Superior temporal gyrus (tissue), 1 donor: Measurements from ENCODE around the gene TWIST1.

ENCODE experiments used
- DNase-seq: peaks from one replicate; pipeline ENCODE4 v3.0.0-alpha.2; 2016; ENCODE audit errors: extremely low spot score

The TWIST1 gene

GRCh38 chr7:19117091-19117869 is at the start of gene TWIST1:
TWIST1 (minus strand) TSS chr7:19117636; CDS start chr7:19117321, 315 bp downstream.
- no peak for DNase-seq

GRCh38 chr7:19161671-19162070 is 44.2 kb upstream of the TWIST1 start:
- DNase-seq: no peak

- no peak for DNase-seq
Measured at GRCh38 chr7:19146699-19147098, 29.3 kb upstream of the TWIST1 start.

- DNase-seq: no peak
Measured at GRCh38 chr7:19145434-19146115, 28.1 kb upstream of the TWIST1 start.

- no peak for DNase-seq
Measured at GRCh38 chr7:19144661-19145433, 27.4 kb upstream of the TWIST1 start, which contains the start of gene FERD3L. FERD3L (minus strand) TSS chr7:19145421; CDS start chr7:19145362, 59 bp downstream.

- no peak for DNase-seq
Measured at GRCh38 chr7:19143881-19144574, 26.6 kb upstream of the TWIST1 start.

- no peak for DNase-seq
Measured at GRCh38 chr7:19139706-19140327, 22.4 kb upstream of the TWIST1 start.

- DNase-seq: no peak
Measured at GRCh38 chr7:19133886-19134285, 16.4 kb upstream of the TWIST1 start.

GRCh38 chr7:19133390-19133789 is 16.0 kb upstream of the TWIST1 start:
- no peak for DNase-seq

GRCh38 chr7:19128856-19129255 is 11.4 kb upstream of the TWIST1 start:
- DNase-seq: no peak

- DNase-seq: peak; percentile 65
Measured at GRCh38 chr7:19121977-19122588, 4.6 kb upstream of the TWIST1 start.

- no peak for DNase-seq
Measured at GRCh38 chr7:19119870-19120486, 2.5 kb upstream of the TWIST1 start.

GRCh38 chr7:19119372-19119771 is 1.9 kb upstream of the TWIST1 start:
- no peak for DNase-seq

GRCh38 chr7:19118636-19119371 is 1.4 kb upstream of the TWIST1 start:
- no peak for DNase-seq

GRCh38 chr7:19117870-19118608 is 603 bp upstream of the TWIST1 start:
- DNase-seq: no peak

GRCh38 chr7:19116121-19117090 is 1.0 kb downstream of the TWIST1 start:
- no peak for DNase-seq

- DNase-seq: no peak
Measured at GRCh38 chr7:19114551-19114855, 2.9 kb downstream of the TWIST1 start.
